ENCODE measurements around the gene ZNF664. TPM values are rescaled to one million over a fixed set of nuclear protein-coding genes. Genes with fewer than 3 reads are reported as not detected.

ZNF664 gene
- total RNA-seq, 2 experiments from 2014 or later = 45.6 to 59.8 TPM

- no peaks in the 10 kb centered on the region for H3K9me3 ChIP-seq (ENCODE audit: low read length)
- no TSS peak for BruUV-seq (replicated peaks)
- H3K9me2 ChIP-seq (ENCODE audit: insufficient read depth, low read length) = no peaks in the 10 kb centered on the region
- POLR2A ChIA-PET = interaction anchor here (0.6 to 1.9 kb wide), 3 partner anchors 10 to 229 kb away, joined by 3 to 6 read pairs (median 5); no protein-coding TSS in a partner anchor
- no peak for DNase-seq (ENCODE audit: low spot score)
- CTCF ChIA-PET (ENCODE audit: unreplicated experiment) = interaction anchor here (1.2 kb wide), 1 partner anchor 59 kb away, joined by 3 read pairs; no protein-coding TSS in a partner anchor
- no peak overlapping the region for H3K4me3 ChIP-seq (ENCODE audit: low read depth, low read length, poor library complexity, severe bottlenecking)
- H4K20me1 ChIP-seq (ENCODE audit: insufficient read depth, low read length) = 0 out of 2 replicates have a peak, but pooled peaks cover 3% of the 10 kb centered on the region
- H2AFZ ChIP-seq (ENCODE audit: low read length) = no peak overlapping the region
- no peaks in the 10 kb centered on the region for H3K4me1 ChIP-seq (ENCODE audit: insufficient read depth, low read length, poor library complexity, severe bottlenecking)
- peaks cover 53% of the 10 kb centered on the region; the same call in 1 of the 2 replicates for H3K36me3 ChIP-seq (ENCODE audit: insufficient read depth, low read length)
- H3K79me2 ChIP-seq (ENCODE audit: insufficient read depth, low read depth, low read length) = no peaks in the 10 kb centered on the region
- intact Hi-C loops (cut with micrococcal nuclease; ENCODE audit: unreplicated experiment) = no loop called here
- no peak for TF ChIP-seq EZH2phosphoT487 (IDR thresholded peaks at IDR 0.05; ENCODE audit: borderline replicate concordance, low read depth, low read length)
- TF ChIP-seq, protein P1, sequence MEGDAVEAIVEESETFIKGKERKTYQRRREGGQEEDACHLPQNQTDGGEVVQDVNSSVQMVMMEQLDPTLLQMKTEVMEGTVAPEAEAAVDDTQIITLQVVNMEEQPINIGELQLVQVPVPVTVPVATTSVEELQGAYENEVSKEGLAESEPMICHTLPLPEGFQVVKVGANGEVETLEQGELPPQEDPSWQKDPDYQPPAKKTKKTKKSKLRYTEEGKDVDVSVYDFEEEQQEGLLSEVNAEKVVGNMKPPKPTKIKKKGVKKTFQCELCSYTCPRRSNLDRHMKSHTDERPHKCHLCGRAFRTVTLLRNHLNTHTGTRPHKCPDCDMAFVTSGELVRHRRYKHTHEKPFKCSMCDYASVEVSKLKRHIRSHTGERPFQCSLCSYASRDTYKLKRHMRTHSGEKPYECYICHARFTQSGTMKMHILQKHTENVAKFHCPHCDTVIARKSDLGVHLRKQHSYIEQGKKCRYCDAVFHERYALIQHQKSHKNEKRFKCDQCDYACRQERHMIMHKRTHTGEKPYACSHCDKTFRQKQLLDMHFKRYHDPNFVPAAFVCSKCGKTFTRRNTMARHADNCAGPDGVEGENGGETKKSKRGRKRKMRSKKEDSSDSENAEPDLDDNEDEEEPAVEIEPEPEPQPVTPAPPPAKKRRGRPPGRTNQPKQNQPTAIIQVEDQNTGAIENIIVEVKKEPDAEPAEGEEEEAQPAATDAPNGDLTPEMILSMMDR (conservative IDR thresholded peaks at IDR 0.05; ENCODE audit: low read length) = no peak
- H3K27ac ChIP-seq (ENCODE audit: low read depth, low read length, poor library complexity, severe bottlenecking) = no peak overlapping the region
- H3K4me2 ChIP-seq (ENCODE audit: low read length) = no peak overlapping the region
Observed at GRCh38 chr12:123986374-123986965, 13.5 kb downstream of the ZNF664 start.

GRCh38 chr12:123987022-123987421 lies 14.0 kb downstream of the ZNF664 start:
- TF ChIP-seq EZH2phosphoT487 (IDR thresholded peaks at IDR 0.05; ENCODE audit: borderline replicate concordance, low read depth, low read length) = no peak
- TF ChIP-seq, protein P1 (conservative IDR thresholded peaks at IDR 0.05; ENCODE audit: low read length) = no peak
- CTCF ChIA-PET (ENCODE audit: unreplicated experiment) = no interaction called here
- intact Hi-C loops (cut with micrococcal nuclease; ENCODE audit: unreplicated experiment) = no loop called here
- no peaks in the 10 kb centered on the region for H3K9me3 ChIP-seq (ENCODE audit: low read length)
- H3K4me3 ChIP-seq (ENCODE audit: low read depth, low read length, poor library complexity, severe bottlenecking) = no peak overlapping the region
- no peak for DNase-seq (ENCODE audit: low spot score)
- no peak overlapping the region for H3K4me2 ChIP-seq (ENCODE audit: low read length)
- H3K36me3 ChIP-seq (ENCODE audit: insufficient read depth, low read length) = peaks cover 52% of the 10 kb centered on the region; the same call in 1 of the 2 replicates
- BruUV-seq (replicated peaks) = no TSS peak
- POLR2A ChIA-PET = interaction anchor here (0.6 to 1.9 kb wide), 5 partner anchors 9 to 230 kb away, joined by 3 to 6 read pairs (median 3); no protein-coding TSS in a partner anchor
- no peaks in the 10 kb centered on the region for H3K4me1 ChIP-seq (ENCODE audit: insufficient read depth, low read length, poor library complexity, severe bottlenecking)
- 0 out of 2 replicates have a peak, but pooled peaks cover 3% of the 10 kb centered on the region for H4K20me1 ChIP-seq (ENCODE audit: insufficient read depth, low read length)
- H3K27ac ChIP-seq (ENCODE audit: low read depth, low read length, poor library complexity, severe bottlenecking) = no peak overlapping the region
- H3K79me2 ChIP-seq (ENCODE audit: insufficient read depth, low read depth, low read length) = no peaks in the 10 kb centered on the region
- no peak overlapping the region for H2AFZ ChIP-seq (ENCODE audit: low read length)
- no peaks in the 10 kb centered on the region for H3K9me2 ChIP-seq (ENCODE audit: insufficient read depth, low read length)

DNA sequence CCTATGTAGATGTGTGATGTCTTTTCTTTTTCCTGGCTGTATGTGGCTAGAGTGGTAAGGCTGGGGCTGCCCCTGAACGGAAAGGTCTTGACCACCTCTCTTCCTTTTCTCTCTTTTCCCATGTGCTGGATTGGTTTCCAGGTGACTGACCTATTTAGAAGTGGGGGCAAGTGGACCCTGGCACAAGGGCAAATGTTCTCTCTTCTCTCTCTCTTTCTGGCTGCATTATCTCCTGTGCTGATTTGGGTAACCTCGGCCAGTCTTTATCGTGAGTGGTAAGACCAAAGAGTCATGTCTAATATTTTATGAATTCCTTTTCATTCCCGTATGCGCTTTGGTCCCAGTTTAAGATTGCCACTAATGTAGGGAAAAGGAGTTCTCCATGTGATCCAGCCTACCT lies 16.2 kb downstream of the ZNF664 start:
- H4K20me1 ChIP-seq (ENCODE audit: insufficient read depth, low read length) = 0 out of 2 replicates have a peak, but pooled peaks cover 1% of the 10 kb centered on the region
- BruUV-seq (replicated peaks) = no TSS peak
- intact Hi-C loops (cut with micrococcal nuclease; ENCODE audit: unreplicated experiment) = no loop called here
- CTCF ChIA-PET (ENCODE audit: unreplicated experiment) = no interaction called here
- no peak overlapping the region for H3K4me3 ChIP-seq (ENCODE audit: low read depth, low read length, poor library complexity, severe bottlenecking)
- TF ChIP-seq, protein P1 (conservative IDR thresholded peaks at IDR 0.05; ENCODE audit: low read length) = no peak
- no peak for TF ChIP-seq EZH2phosphoT487 (IDR thresholded peaks at IDR 0.05; ENCODE audit: borderline replicate concordance, low read depth, low read length)
- no peaks in the 10 kb centered on the region for H3K79me2 ChIP-seq (ENCODE audit: insufficient read depth, low read depth, low read length)
- H3K27ac ChIP-seq (ENCODE audit: low read depth, low read length, poor library complexity, severe bottlenecking) = no peak overlapping the region
- H3K9me2 ChIP-seq (ENCODE audit: insufficient read depth, low read length) = no peaks in the 10 kb centered on the region
- H3K36me3 ChIP-seq (ENCODE audit: insufficient read depth, low read length) = peaks cover 72% of the 10 kb centered on the region; the same call in 1 of the 2 replicates
- POLR2A ChIA-PET = no interaction called here
- no peaks in the 10 kb centered on the region for H3K4me1 ChIP-seq (ENCODE audit: insufficient read depth, low read length, poor library complexity, severe bottlenecking)
- no peak overlapping the region for H2AFZ ChIP-seq (ENCODE audit: low read length)
- no peak overlapping the region for H3K4me2 ChIP-seq (ENCODE audit: low read length)
- no peaks in the 10 kb centered on the region for H3K9me3 ChIP-seq (ENCODE audit: low read length)
- DNase-seq (ENCODE audit: low spot score) = no peak
